ENCODE measurements around the gene MAN1C1. TPM values are rescaled to one million over a fixed set of nuclear protein-coding genes. Genes with fewer than 3 reads are reported as not detected.

The MAN1C1 gene
- total and polyA plus RNA-seq, 2 donors from 2014 or later = 31.7 to 65.5 TPM

- H3K4me3 ChIP-seq (ENCODE audit: low read length in 3 of 3) = no peak overlapping the region
- no peaks in the 10 kb centered on the region for H3K9me3 ChIP-seq (ENCODE audit: control insufficient read depth in 2 of 3, insufficient read depth in 1 of 3, low read length in 3 of 3)
- no peaks in the 10 kb centered on the region for H3K36me3 ChIP-seq (ENCODE audit: control insufficient read depth in 2 of 3, insufficient read depth in 3 of 3, low read length in 3 of 3)
- no peak overlapping the region for H3K27ac ChIP-seq (ENCODE audit: low read depth in 2 of 2, low read length in 2 of 2)
- intact Hi-C loops (cut with DNase I) = no loop called here
- H3K27me3 ChIP-seq (ENCODE audit: control insufficient read depth, insufficient read depth, low read length) = no peaks in the 10 kb centered on the region
- FAIRE-seq = no peak
- no peak for DNase-seq
- peaks cover 0 to 5% (median 3%) of the 10 kb centered on the region in 3 donors for H3K4me1 ChIP-seq (ENCODE audit: control insufficient read depth in 2 of 3, insufficient read depth in 2 of 3, low read depth in 1 of 3, low read length in 3 of 3)
- TF ChIP-seq CTCF (IDR thresholded peaks at IDR 0.05; ENCODE audit: borderline replicate concordance, extremely low read depth, insufficient read depth) = no peak
- H3K9ac ChIP-seq (ENCODE audit: low read length in 3 of 3) = no peak overlapping the region
These were observed 89.8 kb downstream of the MAN1C1 start for GRCh38 chr1:25706146-25707089.

GRCh38 chr1:25707280-25708016 lies 90.9 kb downstream of the MAN1C1 start:
- Histone ChIP-seq H3K4me3 (ENCODE audit: low read length in 3 of 3) (no peak overlapping the region), H3K9ac (ENCODE audit: low read length in 3 of 3) (no peak overlapping the region), H3K4me1 (ENCODE audit: control insufficient read depth in 2 of 3, insufficient read depth in 2 of 3, low read depth in 1 of 3, low read length in 3 of 3) (peaks cover 0 to 5% (median 3%) of the 10 kb centered on the region in 3 donors), H3K36me3 (ENCODE audit: control insufficient read depth in 2 of 3, insufficient read depth in 3 of 3, low read length in 3 of 3) (no peaks in the 10 kb centered on the region), H3K9me3 (ENCODE audit: control insufficient read depth in 2 of 3, insufficient read depth in 1 of 3, low read length in 3 of 3) (no peaks in the 10 kb centered on the region), H3K27ac (ENCODE audit: low read depth in 2 of 2, low read length in 2 of 2) (no peak overlapping the region), H3K27me3 (ENCODE audit: control insufficient read depth, insufficient read depth, low read length) (no peaks in the 10 kb centered on the region)
- intact Hi-C loops (cut with DNase I) = no loop called here
- TF ChIP-seq CTCF (IDR thresholded peaks at IDR 0.05; ENCODE audit: borderline replicate concordance, extremely low read depth, insufficient read depth) = no peak
- FAIRE-seq = no peak
- DNase-seq = peak in 1 of 5 donors; percentile 51

GRCh38 chr1:25710583-25711347 lies 94.2 kb downstream of the MAN1C1 start:
- no peaks in the 10 kb centered on the region for H3K9me3 ChIP-seq (ENCODE audit: control insufficient read depth in 2 of 3, insufficient read depth in 1 of 3, low read length in 3 of 3)
- H3K36me3 ChIP-seq (ENCODE audit: control insufficient read depth in 2 of 3, insufficient read depth in 3 of 3, low read length in 3 of 3) = no peaks in the 10 kb centered on the region
- FAIRE-seq (no peak), DNase-seq (no peak)
- H3K27ac ChIP-seq (ENCODE audit: low read depth in 2 of 2, low read length in 2 of 2) = no peak overlapping the region
- H3K4me3 ChIP-seq (ENCODE audit: low read length in 3 of 3) = no peak overlapping the region
- H3K9ac ChIP-seq (ENCODE audit: low read length in 3 of 3) = no peak overlapping the region
- intact Hi-C loops (cut with DNase I) = no loop called here
- no peak for TF ChIP-seq CTCF (IDR thresholded peaks at IDR 0.05; ENCODE audit: borderline replicate concordance, extremely low read depth, insufficient read depth)
- H3K4me1 ChIP-seq (ENCODE audit: control insufficient read depth in 2 of 3, insufficient read depth in 2 of 3, low read depth in 1 of 3, low read length in 3 of 3) = peaks cover 0 to 3% (median 2%) of the 10 kb centered on the region in 3 donors
- no peaks in the 10 kb centered on the region for H3K27me3 ChIP-seq (ENCODE audit: control insufficient read depth, insufficient read depth, low read length)

Data from kidney (tissue), 14 donors.